GOT3 (cell line): Measurements from ENCODE around the gene PTX4.
"Not testable (repeated sequence)": the region's sequence is repeated elsewhere in the genome, so short reads cannot be mapped to it uniquely, and the experiment has no call there.

Experiments used
- DNase-seq: peaks from one replicate; lab custom pipeline; 2025; ENCODE audit warnings: mixed read lengths; lab: John Stamatoyannopoulos, UW

Gene PTX4

DNA sequence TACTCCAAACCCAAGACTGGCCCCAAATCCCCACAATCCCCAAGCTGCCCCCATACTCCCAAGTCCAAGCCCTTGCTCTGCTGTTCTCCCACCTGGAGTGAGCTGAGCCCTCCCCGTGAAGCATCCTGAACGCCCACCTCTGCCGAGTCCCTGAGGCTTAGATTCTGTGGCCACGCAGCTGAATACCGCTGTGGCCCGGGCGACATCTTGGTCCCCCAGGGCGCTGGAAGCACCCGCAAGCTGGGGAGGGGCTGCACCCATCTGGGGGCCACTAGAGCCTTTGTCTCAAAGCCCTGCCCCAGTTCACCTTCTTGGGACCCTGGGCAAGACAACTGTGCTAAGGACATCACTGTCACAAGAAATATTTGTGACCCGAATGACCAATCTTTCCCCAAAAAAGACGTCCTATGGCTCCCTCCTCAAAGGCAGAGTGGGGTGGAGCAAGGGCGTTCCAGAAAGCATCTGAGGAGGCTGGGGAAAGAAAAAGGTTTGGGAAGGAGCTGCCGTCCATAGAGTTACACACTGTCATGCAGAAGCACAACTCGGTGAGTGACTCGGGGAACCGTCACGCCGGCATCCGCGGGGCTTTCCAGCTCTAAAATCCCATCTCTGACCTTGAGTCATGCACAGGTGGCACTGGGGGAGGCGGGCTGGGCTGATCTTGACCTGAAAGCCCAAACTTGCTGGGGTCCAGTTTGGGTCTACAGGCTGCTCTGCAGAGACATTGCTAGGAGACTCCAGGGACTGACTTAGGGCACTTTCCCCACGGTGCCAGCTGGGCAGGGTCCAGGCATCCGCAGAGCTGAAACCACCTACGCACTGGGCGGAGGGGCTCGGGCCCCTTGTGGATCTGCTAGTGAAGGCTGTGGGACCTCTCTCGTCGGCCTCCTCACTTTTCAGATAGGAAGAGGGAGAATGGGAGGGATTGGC is 6.6 kb downstream of the PTX4 start:
- DNase-seq = no peak

DNA sequence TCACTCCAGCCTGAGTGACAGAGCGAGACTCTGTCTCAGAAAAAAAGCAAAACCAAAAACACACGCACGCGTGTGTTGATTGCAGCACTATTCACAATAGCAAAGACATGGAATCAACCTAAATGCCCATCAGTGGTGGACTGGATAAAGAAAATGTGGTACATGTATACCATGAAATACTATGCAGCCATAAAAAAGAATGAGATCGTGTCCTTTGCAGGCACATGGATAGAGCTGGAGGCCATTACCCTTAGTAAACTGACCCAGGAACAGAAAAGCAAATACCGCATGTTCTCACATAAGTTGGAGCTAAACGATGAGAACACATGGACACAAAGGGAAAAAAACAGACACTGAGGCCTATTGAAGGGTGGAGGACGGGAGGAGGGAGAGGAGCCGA is 9.8 kb downstream of the PTX4 start:
- DNase-seq = not testable (repeated sequence)

DNA sequence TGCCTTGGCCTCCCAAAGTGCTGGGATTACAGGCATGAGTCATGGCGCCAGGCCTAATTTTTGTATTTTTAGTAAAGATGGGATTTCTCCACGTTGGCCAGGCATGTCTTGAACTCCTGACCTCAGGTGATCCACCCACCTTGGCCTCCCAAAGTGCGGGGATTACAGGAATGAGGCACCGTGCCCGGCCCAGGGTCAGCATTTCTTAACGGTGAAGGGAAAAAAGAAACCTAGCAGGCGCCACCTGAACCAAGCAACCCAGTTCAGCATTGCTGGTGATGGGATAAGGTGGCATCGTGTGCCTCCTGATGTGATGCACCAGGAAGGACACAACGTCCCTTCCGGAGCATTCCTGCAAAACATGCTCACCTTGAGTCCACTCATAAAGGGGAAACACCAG is 11.7 kb downstream of the PTX4 start:
- DNase-seq = no peak

DNA sequence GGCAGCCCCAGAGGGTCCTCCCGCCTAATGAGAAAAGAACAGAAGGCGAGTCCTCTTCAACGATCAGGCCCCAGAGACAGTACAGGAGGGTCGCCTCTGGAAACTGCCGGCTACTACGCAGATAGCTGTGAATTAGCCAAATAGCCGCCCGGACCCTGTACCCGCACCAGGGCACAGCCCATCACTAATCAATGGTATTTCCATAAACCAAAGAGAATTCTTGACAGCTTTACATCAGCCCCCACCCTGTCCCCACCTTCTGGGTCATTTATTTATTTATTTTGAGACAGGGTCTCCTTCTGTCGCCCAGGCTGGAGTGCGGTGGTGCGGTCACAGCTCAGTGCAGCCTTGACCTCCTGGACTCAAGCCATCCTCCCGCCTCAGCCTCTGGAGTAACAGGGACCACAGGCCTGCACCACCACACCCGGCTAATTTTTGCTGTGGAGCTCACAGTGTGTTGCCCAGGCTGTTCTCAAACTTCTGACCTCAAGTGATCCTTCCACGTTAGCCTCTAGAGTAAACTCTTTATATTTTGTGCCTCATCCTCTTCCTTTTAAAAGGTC is 13.1 kb downstream of the PTX4 start:
- DNase-seq = no peak

DNA sequence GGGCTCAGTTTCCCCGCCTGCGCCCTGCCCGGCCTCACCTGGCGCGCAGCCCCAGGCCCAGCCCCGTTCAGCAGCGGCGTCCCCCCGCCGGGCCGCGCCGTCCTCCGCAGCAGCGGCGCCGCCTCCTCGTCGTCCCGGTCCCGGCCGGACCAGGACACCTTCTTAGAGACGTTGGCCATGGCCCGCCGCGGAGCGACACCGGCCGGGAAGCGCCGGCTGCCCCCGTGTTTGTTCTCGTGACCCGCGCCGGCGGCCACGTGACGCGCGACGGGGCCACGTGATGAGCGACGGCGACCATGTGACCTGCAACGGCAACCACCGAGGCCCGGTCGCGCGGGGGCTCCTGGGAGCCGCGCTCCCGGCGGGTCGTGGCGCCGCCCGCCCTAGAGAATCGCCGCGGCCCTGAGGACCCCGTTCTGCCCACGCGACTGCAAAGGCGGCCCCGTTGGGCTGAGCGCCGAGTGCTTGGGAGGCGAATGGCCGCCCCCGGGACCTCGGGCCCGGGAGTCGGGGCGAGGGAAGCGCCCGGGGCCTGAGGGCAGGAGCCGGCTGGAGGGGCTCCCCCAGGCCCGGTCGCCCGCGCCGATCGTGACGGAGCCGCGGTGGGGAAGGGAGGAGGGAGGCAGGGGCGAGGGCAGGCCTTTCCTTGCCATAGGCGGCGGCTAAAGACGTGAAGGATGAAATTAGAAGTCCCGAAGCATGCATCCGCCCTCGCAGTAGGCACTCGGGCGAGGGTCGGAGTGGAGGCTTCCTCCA is 13.8 kb downstream of the PTX4 start, which contains the start of gene CLCN7:
CLCN7 (minus strand) TSS at position 233 of the 756 bp plus-strand sequence; CDS start at position 179, 54 bp downstream.
- DNase-seq = peak; percentile 33

DNA sequence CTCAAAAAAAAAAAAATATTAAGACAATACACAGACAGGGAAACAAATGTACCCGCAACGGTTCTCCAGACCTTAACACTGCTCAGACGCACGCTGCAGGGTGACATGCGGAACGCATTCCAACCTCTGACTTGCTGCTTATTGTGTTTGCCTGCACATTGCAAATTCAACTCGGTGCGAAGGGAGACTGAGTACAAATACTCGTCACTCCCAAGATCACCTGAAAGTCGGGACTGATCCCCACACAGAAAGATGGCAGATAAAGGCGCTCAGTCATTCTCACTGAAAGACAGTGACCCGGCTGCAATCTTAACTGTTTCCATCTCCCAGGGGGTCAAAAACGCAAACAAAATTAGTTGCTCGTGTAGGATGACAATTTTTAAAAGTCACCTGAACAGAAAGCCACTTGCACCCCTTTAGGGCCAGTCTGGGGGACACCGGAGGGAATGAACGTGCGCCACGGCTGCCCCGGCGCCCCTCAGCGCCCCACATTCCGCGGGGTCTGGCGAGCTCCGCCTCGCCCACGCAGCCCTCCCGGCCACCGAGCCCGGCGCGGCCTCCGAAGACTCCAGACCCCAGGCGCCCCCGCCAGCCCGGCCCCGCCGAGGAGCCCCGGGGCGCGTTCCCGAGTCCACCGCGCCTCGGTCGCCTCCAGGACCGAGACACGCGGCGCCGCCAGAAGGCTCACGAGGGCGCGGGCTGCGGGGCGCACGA is 14.5 kb downstream of the PTX4 start:
- DNase-seq = no peak

DNA sequence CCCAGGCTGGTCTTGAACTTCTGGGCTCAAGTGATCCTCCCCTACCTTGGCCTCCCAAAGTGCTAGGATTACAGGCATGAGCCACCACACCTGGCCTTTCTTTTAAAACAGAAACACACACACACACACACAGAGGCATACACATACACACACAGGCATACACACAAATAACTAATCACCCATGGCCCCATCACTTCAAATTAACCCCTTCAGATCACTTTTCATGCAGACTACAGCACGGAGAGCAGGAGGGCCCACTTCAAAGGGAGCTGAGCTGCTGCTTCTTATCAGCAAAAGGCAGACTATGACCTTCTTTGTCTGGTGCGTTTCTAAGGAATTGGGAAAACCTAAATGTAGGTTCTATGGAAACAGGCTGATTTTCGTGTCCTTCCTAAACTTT is 15.8 kb downstream of the PTX4 start:
- DNase-seq = no peak

DNA sequence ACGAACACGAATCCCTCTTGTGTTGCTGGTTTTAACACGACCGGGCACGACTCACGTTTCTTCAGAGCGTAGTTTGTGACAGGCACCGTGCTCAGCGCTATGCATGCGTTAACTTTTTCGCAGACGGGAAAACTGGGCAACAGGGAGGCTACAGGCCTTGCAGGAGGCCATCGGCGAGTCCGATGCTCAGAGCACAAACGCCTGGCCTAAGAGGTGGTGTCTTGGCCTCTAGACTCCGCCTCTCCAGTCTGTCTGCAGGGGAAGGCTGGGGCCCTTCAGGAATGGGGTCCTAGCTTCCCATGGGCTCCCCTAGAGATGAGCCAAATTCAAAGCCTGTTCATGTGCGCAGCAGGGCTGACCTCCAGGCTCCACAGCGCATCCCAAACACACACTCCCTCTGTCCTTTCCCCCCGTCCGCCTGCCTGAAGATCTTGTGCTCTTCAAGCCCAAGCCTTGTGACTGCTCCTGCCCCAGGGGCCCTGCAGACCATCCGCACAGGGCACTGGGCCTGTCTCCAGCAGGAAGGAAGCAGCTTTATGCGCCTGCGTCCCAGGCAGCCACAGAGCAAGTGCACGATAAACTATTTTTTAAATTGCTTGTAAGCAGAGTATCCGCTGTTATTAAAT is 17.1 kb downstream of the PTX4 start:
- DNase-seq = no peak

DNA sequence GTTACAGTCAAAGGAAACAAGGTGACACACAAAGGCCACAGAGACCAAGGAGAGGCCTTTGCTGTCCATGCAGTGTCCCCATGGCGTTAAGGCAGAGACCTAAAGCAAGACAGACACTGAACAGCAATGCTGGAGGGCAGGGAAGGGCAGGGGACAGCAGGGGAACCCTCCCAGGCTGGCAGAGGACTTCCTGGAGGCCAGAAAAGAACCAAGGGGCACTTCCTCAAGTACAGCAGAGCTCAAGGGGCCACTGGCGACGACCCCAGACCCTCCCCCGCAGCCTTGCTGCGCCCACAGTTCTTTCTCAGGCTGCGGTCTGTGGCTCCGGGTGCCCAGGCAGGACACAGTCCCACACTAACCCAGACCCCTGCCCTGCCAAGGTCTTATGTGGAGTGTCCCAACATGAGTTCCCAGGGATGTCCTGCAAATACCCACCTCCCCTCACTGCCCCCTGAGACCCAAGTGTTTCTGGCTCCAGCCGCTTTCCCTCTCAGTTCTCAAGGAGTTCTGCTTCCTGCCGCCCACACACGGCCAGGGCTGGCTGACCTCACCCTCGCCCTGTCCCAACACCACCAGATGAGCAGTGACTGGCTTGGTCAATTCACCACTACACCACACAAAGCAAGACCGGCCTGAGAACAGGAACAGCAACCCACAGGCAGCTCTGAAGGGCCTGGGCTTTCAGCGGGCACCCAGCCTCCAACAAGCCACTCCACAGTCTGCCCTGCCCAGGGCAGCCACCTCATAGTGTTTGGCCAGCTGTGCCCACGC is 18.1 kb downstream of the PTX4 start:
- DNase-seq = no peak

DNA sequence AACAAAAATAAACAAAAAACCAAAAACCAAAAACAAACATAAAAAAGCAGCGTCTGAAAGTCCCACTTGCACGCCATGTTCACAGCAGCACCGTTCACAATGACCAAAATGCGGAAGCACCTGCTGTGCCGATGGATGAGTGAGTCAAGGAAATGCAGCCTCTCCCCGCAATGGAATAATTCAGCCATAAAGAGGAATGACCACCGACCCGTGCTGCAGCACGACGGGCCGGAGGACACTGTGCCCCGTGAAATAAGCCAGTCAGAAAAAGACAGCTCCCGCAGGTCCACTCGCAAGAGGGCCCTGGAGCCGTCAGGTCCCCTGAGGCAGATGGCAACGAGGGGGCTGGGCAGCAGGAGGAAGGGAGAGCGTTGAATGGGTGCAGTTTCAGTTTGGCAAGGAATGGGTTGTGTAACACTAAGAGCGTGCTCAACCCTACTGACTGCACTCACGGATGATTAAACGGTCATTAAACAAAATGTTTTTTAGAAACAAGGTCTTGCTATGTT is 19.0 kb downstream of the PTX4 start:
- no peak for DNase-seq

DNA sequence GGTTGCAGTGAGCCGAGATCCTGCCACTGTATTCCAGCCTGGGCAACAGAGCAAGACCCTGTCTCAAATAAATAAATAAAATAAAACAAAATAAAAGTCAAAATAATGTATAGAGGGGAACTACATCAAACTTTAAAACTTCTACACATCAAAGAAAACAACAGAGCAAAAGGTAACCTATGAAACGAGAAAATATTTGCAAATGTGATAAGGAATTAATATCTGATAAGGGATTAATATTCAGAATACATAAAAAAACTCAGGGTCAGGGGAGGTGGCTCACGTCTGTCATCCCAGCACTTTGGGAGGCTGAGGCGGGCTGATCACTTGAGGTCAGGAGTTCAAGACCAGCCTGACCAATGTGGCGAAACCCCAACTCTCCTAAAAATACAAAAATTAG is 19.6 kb downstream of the PTX4 start:
- not testable (repeated sequence) for DNase-seq

DNA sequence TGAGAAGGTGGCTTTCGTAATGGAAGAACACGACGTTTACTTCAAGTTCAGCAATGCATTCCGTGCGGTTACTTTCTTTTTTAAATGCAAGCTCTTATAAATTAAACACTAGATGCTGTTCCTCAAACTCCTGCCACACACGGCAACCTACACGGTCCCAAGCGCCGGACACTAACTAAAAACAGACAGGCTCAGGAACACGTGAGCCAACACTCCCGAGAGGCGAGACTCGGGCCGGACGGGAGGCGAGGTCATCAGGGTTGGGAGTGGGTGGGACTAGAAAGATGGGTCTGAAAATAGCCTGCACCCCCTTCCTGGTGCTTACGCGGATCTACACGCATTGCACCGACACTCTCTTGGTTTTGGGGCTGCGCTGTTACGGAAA is 20.3 kb downstream of the PTX4 start:
- no peak for DNase-seq

DNA sequence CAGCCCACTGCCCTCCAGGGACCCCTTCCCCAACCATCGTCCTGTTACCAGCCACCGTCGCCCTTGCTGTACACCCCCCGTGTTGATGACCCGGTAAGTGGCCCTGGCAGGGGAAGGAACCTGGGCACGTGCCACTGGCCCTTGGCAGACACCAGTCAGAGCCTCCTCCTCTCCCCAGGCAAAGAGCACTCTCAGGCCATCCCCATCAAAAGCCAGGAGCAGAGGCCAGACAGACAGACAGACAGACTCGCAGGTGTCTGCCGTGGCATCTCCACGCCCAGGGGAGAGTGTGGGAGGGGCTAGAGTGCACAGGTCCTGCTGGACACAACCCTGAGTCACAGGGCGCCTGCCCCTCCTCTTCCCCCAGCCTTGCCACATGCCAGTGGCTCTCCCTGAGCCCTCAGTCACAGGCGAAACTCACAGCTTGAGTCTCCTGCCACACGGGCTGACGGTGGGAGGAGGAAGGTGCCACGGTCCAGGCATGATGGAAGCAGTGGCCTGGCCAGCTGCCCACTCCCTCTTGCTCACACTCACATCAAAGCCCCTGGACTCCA is 21.7 kb downstream of the PTX4 start:
- no peak for DNase-seq

DNA sequence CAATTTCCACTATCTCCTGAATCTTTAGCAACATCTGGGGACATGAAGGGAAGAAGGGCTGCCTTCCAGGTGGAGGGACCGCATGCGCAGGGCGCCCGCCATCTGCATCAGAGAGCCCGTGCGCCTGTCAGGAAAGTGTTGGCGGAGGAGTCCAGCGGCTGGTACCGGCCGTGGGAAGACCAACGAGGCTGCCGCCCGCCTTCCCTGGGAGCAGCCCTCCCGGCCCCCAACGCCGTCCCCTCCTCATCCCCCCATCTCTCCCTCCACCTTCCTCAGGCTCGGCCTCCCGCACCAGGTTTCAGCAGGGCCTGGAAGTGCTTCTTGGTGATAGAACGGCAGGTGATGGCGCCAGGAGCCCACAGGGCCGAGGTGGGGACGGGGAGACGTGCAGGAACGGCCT is 22.7 kb downstream of the PTX4 start:
- DNase-seq = no peak

DNA sequence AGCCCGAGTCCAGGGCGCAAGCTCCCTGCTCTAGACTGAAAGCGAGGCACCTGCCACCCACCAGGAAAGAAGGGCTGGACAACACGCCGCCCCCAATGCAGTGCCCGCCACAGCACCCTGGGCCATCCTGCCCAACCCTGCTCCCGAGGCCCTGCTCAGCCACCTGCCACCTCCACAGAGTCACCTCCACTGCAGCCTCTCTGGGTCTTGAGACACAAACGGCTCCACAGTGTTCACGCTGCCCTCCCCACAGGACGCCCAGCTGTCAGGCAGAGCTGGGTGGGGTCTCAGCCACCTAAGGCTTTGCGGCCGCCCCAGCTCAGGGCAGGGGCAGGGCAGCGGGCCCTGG is 23.2 kb downstream of the PTX4 start:
- no peak for DNase-seq

DNA sequence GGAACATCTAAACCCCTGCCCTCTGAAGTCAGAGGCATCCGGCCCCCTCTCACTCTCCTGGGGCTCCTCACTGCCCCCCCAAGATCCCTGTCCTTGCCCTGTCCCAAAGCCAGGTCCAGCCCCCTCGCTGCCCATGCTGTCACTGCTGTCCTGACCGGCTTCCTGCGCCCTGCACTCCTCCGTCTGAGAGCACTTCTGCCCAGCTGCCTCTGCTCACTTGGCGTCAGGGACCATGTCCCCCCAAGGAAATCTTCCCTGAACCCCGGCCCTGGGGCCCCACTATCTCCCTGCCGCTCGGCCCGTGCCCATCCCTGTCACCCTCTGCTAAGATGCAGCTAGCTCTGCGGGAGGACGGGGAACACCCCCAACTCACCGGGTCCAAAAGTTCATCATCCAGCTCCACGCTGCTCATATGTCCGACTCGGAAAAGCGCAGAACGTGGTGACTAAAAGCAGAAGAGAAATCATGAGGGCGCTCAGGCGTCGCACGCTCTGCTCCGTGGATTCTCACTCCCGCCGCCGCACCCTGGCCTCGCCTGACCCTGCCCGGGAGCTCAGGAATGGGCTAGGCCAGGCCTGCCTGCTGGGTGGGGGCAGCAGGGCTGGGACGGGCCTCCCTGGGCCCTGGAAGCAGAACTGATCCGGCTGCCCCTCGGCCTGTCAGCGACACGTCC is 23.7 kb downstream of the PTX4 start:
- no peak for DNase-seq

DNA sequence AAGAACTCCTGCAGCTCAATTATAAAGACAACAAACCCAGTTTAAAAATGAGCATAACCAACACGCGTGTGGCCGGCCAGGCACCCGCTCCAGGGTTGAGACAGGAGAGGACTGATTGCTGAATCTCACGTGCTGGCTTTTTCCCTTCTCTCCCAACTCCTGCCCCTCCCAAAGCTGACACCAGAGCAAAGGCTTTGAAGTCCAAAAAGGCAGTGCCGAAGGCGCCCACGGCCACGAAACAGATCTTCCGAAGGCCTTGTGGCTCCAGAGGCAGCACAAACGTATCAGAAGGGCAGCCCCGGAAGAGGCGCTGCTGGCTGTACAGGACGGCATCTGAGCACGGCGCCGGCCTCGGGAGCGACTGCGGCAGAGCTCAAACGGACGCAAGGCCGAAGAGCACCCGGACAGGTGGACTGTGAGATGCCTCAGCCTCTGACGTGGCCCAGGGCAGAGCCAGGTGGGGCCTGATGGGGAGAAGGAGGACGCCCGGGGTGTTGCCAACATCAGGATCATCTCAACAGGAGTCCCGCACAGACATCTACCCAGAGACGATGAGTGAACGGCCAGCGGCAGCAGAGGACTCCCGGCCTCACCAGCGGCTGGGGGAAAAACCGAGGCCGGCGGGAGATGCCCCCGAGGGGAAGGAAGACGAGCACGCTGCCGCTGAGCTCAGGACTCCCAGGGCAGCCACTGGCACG is 24.4 kb downstream of the PTX4 start:
- no peak for DNase-seq

DNA sequence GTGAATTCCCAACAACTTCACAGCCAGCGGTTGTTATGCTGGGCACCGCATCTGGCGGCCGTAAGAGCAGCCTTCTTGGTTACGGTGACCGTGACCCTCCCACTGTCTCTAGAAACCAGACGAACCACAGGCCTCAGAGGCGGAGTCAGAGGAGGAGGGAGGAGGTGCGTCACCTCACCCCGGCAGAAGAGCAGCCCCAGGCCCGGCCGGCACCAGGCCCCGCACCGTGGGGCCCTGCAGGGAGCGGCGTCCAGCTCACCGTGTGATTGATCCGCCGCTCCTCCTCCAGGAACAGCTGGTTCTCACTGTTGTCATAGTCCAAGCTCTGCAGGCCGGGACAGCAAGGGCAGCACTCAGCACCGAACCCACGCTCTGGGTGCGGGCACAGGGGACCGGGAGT is 27.6 kb downstream of the PTX4 start:
- DNase-seq = no peak

DNA sequence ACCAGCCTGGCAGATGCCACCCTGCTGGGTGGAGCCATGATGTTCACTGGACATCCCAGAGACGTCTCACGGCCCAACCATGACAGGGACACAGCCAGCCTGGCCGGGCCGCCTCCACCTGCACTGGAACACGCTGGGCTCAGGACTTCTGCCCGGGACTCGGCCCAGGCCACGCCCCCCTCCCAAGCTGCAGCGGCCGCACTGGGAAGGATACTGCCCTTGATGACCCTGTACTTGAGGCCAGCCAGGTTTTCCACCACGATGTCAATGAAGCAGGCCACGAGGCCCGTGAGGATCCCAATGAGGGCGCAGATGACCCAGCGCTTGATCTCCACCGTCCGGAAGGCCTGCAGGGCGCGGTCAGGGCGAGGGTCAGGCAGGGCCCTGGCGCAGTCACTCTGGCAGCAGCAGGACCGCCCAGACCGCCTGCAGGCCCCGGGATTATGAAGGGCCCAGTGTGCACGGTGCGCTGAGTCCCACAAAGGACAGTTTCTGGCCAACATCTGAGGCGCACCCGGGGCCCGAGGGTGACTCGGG is 28.1 kb downstream of the PTX4 start:
- no peak for DNase-seq
